ENCODE data around the gene LILRB3. TPM values are rescaled to one million over a fixed set of nuclear protein-coding genes. Genes with fewer than 3 reads are reported as not detected.
A peak's percentile ranks its signal among the peaks of the same experiment; 100 is the strongest.

The LILRB3 gene
- polyA plus RNA-seq, 1 experiment: not detected

- CTCF ChIA-PET: interaction anchor here (1.4 to 1.5 kb wide), 2 partner anchors 18 to 55 kb away, joined by 3 read pairs; no protein-coding TSS in a partner anchor
- peaks cover 15% of the 10 kb centered on the region for H3K36me3 ChIP-seq (ENCODE audit: control insufficient read depth, insufficient read depth, low read length)
- no peaks in the 10 kb centered on the region for H3K27me3 ChIP-seq (ENCODE audit: control insufficient read depth, insufficient read depth, low read length)
- TF ChIP-seq CTCF (IDR thresholded peaks at IDR 0.05; ENCODE audit: insufficient read depth, low read depth, low read length): no peak
- POLR2A ChIA-PET: no interaction called here
- H3K4me3 ChIP-seq (ENCODE audit: low read depth, low read length): no peak overlapping the region
- DNase-seq (ENCODE audit: low read depth): no peak
Measured at GRCh38 chr19:54211235-54211634, 11.6 kb downstream of the LILRB3 start.

GRCh38 chr19:54209811-54210494, 12.9 kb downstream of the LILRB3 start:
- CTCF ChIA-PET: interaction anchor here (0.9 to 1.5 kb wide), 3 partner anchors 10 to 30 kb away, joined by 3 read pairs; no protein-coding TSS in a partner anchor
- POLR2A ChIA-PET: interaction anchor here (0.7 to 1.8 kb wide), 4 partner anchors 9 to 78 kb away, joined by 3 to 5 read pairs (median 4); partner anchors contain the start of gene MBOAT7
- Histone ChIP-seq H3K36me3 (ENCODE audit: control insufficient read depth, insufficient read depth, low read length) (peaks cover 21% of the 10 kb centered on the region), H3K27me3 (ENCODE audit: control insufficient read depth, insufficient read depth, low read length) (no peaks in the 10 kb centered on the region), H3K4me3 (ENCODE audit: low read depth, low read length) (no peak overlapping the region)
- no peak for TF ChIP-seq CTCF (IDR thresholded peaks at IDR 0.05; ENCODE audit: insufficient read depth, low read depth, low read length)
- peak; percentile 87 for DNase-seq (ENCODE audit: low read depth)

- ChIA-PET POLR2A (interaction anchor here (1.0 to 1.8 kb wide), 2 partner anchors 8 to 20 kb away, joined by 4 to 5 read pairs; partner anchors contain the start of gene MBOAT7), CTCF (interaction anchor here (0.9 to 1.3 kb wide), 2 partner anchors 9 to 30 kb away, joined by 3 read pairs; no protein-coding TSS in a partner anchor)
Measured at GRCh38 chr19:54209058-54209810, 13.6 kb downstream of the LILRB3 start.

GRCh38 chr19:54208784-54209057, 14.1 kb downstream of the LILRB3 start:
- peaks cover 21% of the 10 kb centered on the region for H3K36me3 ChIP-seq (ENCODE audit: control insufficient read depth, insufficient read depth, low read length)
- no peak overlapping the region for H3K4me3 ChIP-seq (ENCODE audit: low read depth, low read length)
- H3K27me3 ChIP-seq (ENCODE audit: control insufficient read depth, insufficient read depth, low read length): no peaks in the 10 kb centered on the region
- no peak for TF ChIP-seq CTCF (IDR thresholded peaks at IDR 0.05; ENCODE audit: insufficient read depth, low read depth, low read length)
- POLR2A ChIA-PET: no interaction called here
- DNase-seq (ENCODE audit: low read depth): no peak
- CTCF ChIA-PET: no interaction called here

More at GRCh38 chr19:54209058-54209810, 13.6 kb downstream of the LILRB3 start:
- no peak for TF ChIP-seq CTCF (IDR thresholded peaks at IDR 0.05; ENCODE audit: insufficient read depth, low read depth, low read length)
- no peak overlapping the region for H3K4me3 ChIP-seq (ENCODE audit: low read depth, low read length)
- peaks cover 21% of the 10 kb centered on the region for H3K36me3 ChIP-seq (ENCODE audit: control insufficient read depth, insufficient read depth, low read length)
- no peaks in the 10 kb centered on the region for H3K27me3 ChIP-seq (ENCODE audit: control insufficient read depth, insufficient read depth, low read length)
- DNase-seq (ENCODE audit: low read depth): no peak
